ENCODE measurements around the gene OR2B6.

GRCh38 chr6:28001351-28001750 is 44.3 kb downstream of the OR2B6 start:
- TF ChIP-seq POLR2A (IDR thresholded peaks at IDR 0.05) = no peak
- TF ChIP-seq EP300 (IDR thresholded peaks at IDR 0.05) = no peak
- no peak for TF ChIP-seq POLR2AphosphoS5 (IDR thresholded peaks at IDR 0.05)

Data from stomach (tissue), 4 donors.